Lower leg skin (tissue), 3 donors: Measurements from ENCODE around the gene NRXN3.

Experiments used
- POLR2A ChIP-seq, 2 donors: fragments of 450-650 bp; IDR thresholded peaks; one replicate each; pipeline ENCODE4 v1.6.1; 2016 to 2017; ENCODE audit warnings: antibody characterized with exemption in 2 of 2, mild to moderate bottlenecking in 1 of 2, moderate library complexity in 1 of 2
- TF ChIP-seq, protein P1 (sequence below), 3 donors: fragments of 450-650 bp; IDR thresholded peaks; one replicate each; pipeline ENCODE4 v1.5.1; 2016; ENCODE audit warnings: antibody characterized with exemption in 3 of 3, mild to moderate bottlenecking in 3 of 3, moderate library complexity in 2 of 3

DNA sequence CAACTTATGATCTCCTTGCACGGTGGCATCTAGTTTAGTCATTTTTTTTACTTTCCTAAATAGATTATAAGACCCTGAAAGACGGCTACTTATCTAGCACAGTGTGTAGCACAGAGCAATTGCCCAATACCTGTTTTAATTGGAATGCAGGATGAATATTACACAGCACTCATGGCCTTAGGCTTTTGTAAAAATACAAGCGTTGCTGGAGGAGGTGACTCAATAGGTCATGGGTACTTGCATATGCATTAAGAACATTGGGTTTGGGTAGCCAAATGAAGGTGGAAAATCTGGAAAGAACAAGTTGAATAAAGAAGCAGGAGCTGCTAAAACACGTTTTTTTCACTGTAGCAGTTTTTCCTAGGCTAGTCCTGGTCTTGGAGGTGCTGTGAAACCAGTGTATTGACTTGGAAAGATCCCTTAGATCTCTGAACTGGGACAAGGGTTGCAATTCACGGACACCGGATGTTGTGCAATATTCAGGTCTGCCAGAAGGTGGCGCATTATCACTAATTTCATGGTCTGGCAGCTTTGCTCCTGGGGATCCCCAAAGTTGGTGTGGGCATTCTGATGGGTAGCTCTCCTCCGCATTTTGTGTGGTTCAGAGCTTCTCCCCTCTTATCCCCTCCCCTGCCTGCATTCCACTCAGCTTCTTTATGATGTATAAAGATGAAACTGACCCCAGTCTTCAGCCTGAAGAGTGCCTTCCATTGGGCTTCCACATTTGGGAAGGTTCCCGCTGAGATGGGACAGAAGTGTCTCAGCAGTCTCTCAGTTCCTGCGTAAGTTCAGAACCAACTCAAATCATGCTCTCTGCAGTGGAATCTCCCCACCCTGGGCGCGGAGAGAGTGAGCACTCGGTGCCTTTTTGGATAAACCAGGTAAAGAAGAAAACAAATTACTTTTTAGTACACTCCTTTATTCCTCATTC is 278.3 kb downstream of the NRXN3 start:
- TF ChIP-seq, protein P1, sequence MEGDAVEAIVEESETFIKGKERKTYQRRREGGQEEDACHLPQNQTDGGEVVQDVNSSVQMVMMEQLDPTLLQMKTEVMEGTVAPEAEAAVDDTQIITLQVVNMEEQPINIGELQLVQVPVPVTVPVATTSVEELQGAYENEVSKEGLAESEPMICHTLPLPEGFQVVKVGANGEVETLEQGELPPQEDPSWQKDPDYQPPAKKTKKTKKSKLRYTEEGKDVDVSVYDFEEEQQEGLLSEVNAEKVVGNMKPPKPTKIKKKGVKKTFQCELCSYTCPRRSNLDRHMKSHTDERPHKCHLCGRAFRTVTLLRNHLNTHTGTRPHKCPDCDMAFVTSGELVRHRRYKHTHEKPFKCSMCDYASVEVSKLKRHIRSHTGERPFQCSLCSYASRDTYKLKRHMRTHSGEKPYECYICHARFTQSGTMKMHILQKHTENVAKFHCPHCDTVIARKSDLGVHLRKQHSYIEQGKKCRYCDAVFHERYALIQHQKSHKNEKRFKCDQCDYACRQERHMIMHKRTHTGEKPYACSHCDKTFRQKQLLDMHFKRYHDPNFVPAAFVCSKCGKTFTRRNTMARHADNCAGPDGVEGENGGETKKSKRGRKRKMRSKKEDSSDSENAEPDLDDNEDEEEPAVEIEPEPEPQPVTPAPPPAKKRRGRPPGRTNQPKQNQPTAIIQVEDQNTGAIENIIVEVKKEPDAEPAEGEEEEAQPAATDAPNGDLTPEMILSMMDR (IDR thresholded peaks at IDR 0.05) = no peak
- TF ChIP-seq POLR2A (IDR thresholded peaks at IDR 0.05) = no peak
